Measurements from ENCODE around the gene TMEM95. TPM values are rescaled to one million over a fixed set of nuclear protein-coding genes. Genes with fewer than 3 reads are reported as not detected.

The TMEM95 gene, protein sequence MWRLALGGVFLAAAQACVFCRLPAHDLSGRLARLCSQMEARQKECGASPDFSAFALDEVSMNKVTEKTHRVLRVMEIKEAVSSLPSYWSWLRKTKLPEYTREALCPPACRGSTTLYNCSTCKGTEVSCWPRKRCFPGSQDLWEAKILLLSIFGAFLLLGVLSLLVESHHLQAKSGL
- total RNA-seq: not detected
- not detected for polyA plus RNA-seq (ENCODE audit: insufficient read depth, low read depth, low replicate concordance)
- long read RNA-seq, donor 1: 0 reads
- long read RNA-seq, donor 2: 0 reads
- long read RNA-seq, donor 3: 0 reads
- long read RNA-seq, donor 4: 0 reads
- long read RNA-seq, donor 5: 0 reads
- long read RNA-seq, donor 6: 0 reads
- long read RNA-seq, donor 7: 0 reads
- long read RNA-seq, donor 8: 0 reads
- long read RNA-seq, donor 9: 0 reads
- long read RNA-seq, donor 10: 0 reads

DNA sequence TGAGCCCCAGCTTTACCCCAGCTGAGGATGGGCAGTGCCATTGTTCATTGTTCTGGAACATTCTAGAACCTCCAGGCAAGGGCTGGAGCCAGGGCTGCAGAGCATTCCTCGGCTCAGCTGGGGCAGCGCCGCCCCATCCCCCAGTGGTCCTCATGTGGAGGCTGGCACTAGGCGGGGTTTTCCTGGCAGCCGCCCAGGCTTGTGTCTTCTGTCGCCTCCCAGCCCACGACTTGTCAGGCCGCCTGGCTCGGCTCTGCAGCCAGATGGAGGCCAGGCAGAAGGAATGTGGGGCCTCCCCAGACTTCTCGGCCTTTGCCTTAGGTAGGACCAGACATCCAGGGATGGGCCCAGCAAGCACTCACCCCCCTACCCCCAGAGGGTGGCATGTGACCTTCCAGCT, at the start of gene TMEM95:
TMEM95 (plus strand) TSS at position 104 of the 400 bp plus-strand sequence; CDS start at position 153, 49 bp downstream.
- TF ChIP-seq, protein P1, sequence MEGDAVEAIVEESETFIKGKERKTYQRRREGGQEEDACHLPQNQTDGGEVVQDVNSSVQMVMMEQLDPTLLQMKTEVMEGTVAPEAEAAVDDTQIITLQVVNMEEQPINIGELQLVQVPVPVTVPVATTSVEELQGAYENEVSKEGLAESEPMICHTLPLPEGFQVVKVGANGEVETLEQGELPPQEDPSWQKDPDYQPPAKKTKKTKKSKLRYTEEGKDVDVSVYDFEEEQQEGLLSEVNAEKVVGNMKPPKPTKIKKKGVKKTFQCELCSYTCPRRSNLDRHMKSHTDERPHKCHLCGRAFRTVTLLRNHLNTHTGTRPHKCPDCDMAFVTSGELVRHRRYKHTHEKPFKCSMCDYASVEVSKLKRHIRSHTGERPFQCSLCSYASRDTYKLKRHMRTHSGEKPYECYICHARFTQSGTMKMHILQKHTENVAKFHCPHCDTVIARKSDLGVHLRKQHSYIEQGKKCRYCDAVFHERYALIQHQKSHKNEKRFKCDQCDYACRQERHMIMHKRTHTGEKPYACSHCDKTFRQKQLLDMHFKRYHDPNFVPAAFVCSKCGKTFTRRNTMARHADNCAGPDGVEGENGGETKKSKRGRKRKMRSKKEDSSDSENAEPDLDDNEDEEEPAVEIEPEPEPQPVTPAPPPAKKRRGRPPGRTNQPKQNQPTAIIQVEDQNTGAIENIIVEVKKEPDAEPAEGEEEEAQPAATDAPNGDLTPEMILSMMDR (IDR thresholded peaks at IDR 0.05; ENCODE audit: borderline replicate concordance, extremely low read depth, insufficient read depth): no peak
- Histone ChIP-seq H3K36me3 (ENCODE audit: control insufficient read depth in 2 of 3, insufficient read depth in 3 of 3, low read length in 3 of 3) (no peaks in the 10 kb centered on the region), H3K9ac (ENCODE audit: low read length in 3 of 3) (peak within 1 kb of the TSS in 1 of 3 donors; percentile 43), H3K27ac (ENCODE audit: low read depth in 2 of 2, low read length in 2 of 2) (peak within 1 kb of the TSS in 1 of 2 donors; percentile 9), H3K4me3 (ENCODE audit: low read length in 3 of 3) (no peak within 1 kb of the TSS), H3K9me3 (ENCODE audit: control insufficient read depth in 2 of 3, insufficient read depth in 1 of 3, low read length in 3 of 3) (no peaks in the 10 kb centered on the region), H3K4me1 (ENCODE audit: control insufficient read depth in 2 of 3, insufficient read depth in 2 of 3, low read depth in 1 of 3, low read length in 3 of 3) (peaks cover 0 to 20% (median 9%) of the 10 kb centered on the region in 3 donors), H3K27me3 (ENCODE audit: control insufficient read depth, insufficient read depth, low read length) (no peaks in the 10 kb centered on the region)
- FAIRE-seq (no peak), DNase-seq (peak in 3 of 5 donors; percentile 49 to 78 (median 60))
- intact Hi-C loops (cut with DNase I): no loop called here

- intact Hi-C loops (cut with DNase I): no loop called here
These were observed 47.9 kb upstream of the TMEM95 start, which contains the start of gene EIF5A for GRCh38 chr17:7306911-7307685. TSS of gene EIF5A (plus strand) at chr17:7307628. CDS start at chr17:7309636, 2,008 bp downstream.

GRCh38 chr17:7307686-7308624, 47.0 kb upstream of the TMEM95 start:
- intact Hi-C loops (cut with DNase I): no loop called here
- FAIRE-seq (no peak), DNase-seq (peak in 3 of 5 donors; percentile 48 to 92 (median 79))
- Histone ChIP-seq H3K4me1 (ENCODE audit: control insufficient read depth in 2 of 3, insufficient read depth in 2 of 3, low read depth in 1 of 3, low read length in 3 of 3) (peaks cover 0 to 13% (median 0%) of the 10 kb centered on the region in 3 donors), H3K36me3 (ENCODE audit: control insufficient read depth in 2 of 3, insufficient read depth in 3 of 3, low read length in 3 of 3) (peaks cover 7 to 30% (median 27%) of the 10 kb centered on the region in 3 donors), H3K27me3 (ENCODE audit: control insufficient read depth, insufficient read depth, low read length) (no peaks in the 10 kb centered on the region), H3K27ac (ENCODE audit: low read depth in 2 of 2, low read length in 2 of 2) (peak overlapping the region; percentile 96 to 98), H3K9me3 (ENCODE audit: control insufficient read depth in 2 of 3, insufficient read depth in 1 of 3, low read length in 3 of 3) (no peaks in the 10 kb centered on the region), H3K9ac (ENCODE audit: low read length in 3 of 3) (peak overlapping the region; percentile 57 to 94 (median 92)), H3K4me3 (ENCODE audit: low read length in 3 of 3) (peak overlapping the region; percentile 80 to 95 (median 91))
- TF ChIP-seq, protein P1 (IDR thresholded peaks at IDR 0.05; ENCODE audit: borderline replicate concordance, extremely low read depth, insufficient read depth): no peak

More at GRCh38 chr17:7306911-7307685, 47.9 kb upstream of the TMEM95 start, which contains the start of gene EIF5A:
- peak within 1 kb of the TSS; percentile 98 for H3K27ac ChIP-seq (ENCODE audit: low read depth in 2 of 2, low read length in 2 of 2)
- FAIRE-seq (peak; percentile 44), DNase-seq (peak; percentile 100)
- peaks cover 7 to 23% (median 23%) of the 10 kb centered on the region in 3 donors for H3K36me3 ChIP-seq (ENCODE audit: control insufficient read depth in 2 of 3, insufficient read depth in 3 of 3, low read length in 3 of 3)
- H3K4me3 ChIP-seq (ENCODE audit: low read length in 3 of 3): peak within 1 kb of the TSS; percentile 80 to 95 (median 91)
- no peaks in the 10 kb centered on the region for H3K27me3 ChIP-seq (ENCODE audit: control insufficient read depth, insufficient read depth, low read length)
- H3K9me3 ChIP-seq (ENCODE audit: control insufficient read depth in 2 of 3, insufficient read depth in 1 of 3, low read length in 3 of 3): no peaks in the 10 kb centered on the region
- H3K4me1 ChIP-seq (ENCODE audit: control insufficient read depth in 2 of 3, insufficient read depth in 2 of 3, low read depth in 1 of 3, low read length in 3 of 3): peaks cover 0 to 9% (median 0%) of the 10 kb centered on the region in 3 donors
- TF ChIP-seq, protein P1 (IDR thresholded peaks at IDR 0.05; ENCODE audit: borderline replicate concordance, extremely low read depth, insufficient read depth): no peak
- H3K9ac ChIP-seq (ENCODE audit: low read length in 3 of 3): peak within 1 kb of the TSS; percentile 73 to 94 (median 92)

Measured in kidney (tissue), 22 donors.